HCT116 (cell line): ENCODE results near the gene MPPED1. TPM values are rescaled to one million over a fixed set of nuclear protein-coding genes. Genes with fewer than 3 reads are reported as not detected.

Experiments
- ATAC-seq: fragments of 200-7000 bp; cut with Tn5 transposase; 2 replicates; pipeline ENCODE4 v1.9.1; 2020; ENCODE audit warnings: mild to moderate bottlenecking, moderate library complexity
- BruUV-seq: library from RNA; stranded (reverse); fragments of 400-500 nt; replicated peaks from 2 replicates; lab custom pipeline; 2021; lab: Mats Ljungman, UMichigan
- CTCF ChIA-PET: fragments of 300-600 bp; sonication (Branson Sonifier 250); formaldehyde crosslinking; loops from one replicate; lab custom pipeline; 2021; ENCODE audit warnings: antibody characterized with exemption; lab: Charles Lee
- POLR2A ChIA-PET: fragments of 300-600, 350-600 bp; sonication (Branson Sonifier 250); formaldehyde crosslinking; loops from one replicate; lab custom pipeline; 2021; ENCODE audit warnings: antibody characterized with exemption; lab: Charles Lee
- RAD21 ChIA-PET, 2 experiments: fragments of 300-600 bp; sonication (Branson Sonifier 250); formaldehyde crosslinking; loops; one replicate each; lab custom pipeline; 2023; ENCODE audit warnings: low total read pairs in 2 of 2; ENCODE audit not compliant: uncharacterized antibody in 2 of 2, unreplicated experiment in 2 of 2, low non-redundant PET in 1 of 2; lab: Charles Lee
- DNase-seq: peaks from one replicate; pipeline ENCODE4 v3.0.0-alpha.2; 2010; ENCODE audit warnings: low read depth, low spot score
- H2AFZ ChIP-seq: fragments of 200-600 bp; shearing (Covaris generic), sonication (generic); 2 replicates; pipeline ENCODE4 v1.6.1; 2017; ENCODE audit warnings: low read depth, mixed run types, mixed read lengths, antibody characterized with exemption, low read length; ENCODE audit not compliant: poor library complexity, severe bottlenecking
- H3K27ac ChIP-seq: 2 replicates; pipeline ENCODE4 v1.5.1; 2012; ENCODE audit warnings: low read depth, low read length
- H3K27me3 ChIP-seq: fragments of 200-600 bp; sonication (generic); 2 replicates; pipeline ENCODE4 v1.6.1; 2016; ENCODE audit warnings: mixed run types, low read length, mixed read lengths; ENCODE audit not compliant: insufficient read depth
- H3K36me3 ChIP-seq, 2 experiments: fragments of 200-500 bp in 1 of 2; fragments of 200-600 bp in 1 of 2; sonication (Bioruptor generic) in 1 of 2; sonication (generic) in 1 of 2; 2 replicates each; pipeline versions ENCODE4 v1.5.1 to v1.6.1; 2014 to 2016; ENCODE audit warnings: low read length in 2 of 2, inconsistent platforms in 1 of 2, mixed read lengths in 1 of 2, mixed run types in 1 of 2; ENCODE audit not compliant: insufficient read depth in 2 of 2, control insufficient read depth in 1 of 2
- H3K4me1 ChIP-seq, 2 experiments: fragments of 200-600 bp in 1 of 2; sonication (generic) in 1 of 2; 2 replicates each; pipeline versions ENCODE4 v1.5.1 to v1.6.1; 2012 to 2017; ENCODE audit warnings: low read length in 2 of 2, inconsistent platforms in 1 of 2, mild to moderate bottlenecking in 1 of 2, mixed read lengths in 1 of 2, mixed run types in 1 of 2, moderate library complexity in 1 of 2; ENCODE audit not compliant: insufficient read depth in 2 of 2, control insufficient read depth in 1 of 2
- H3K4me2 ChIP-seq: fragments of 200-600 bp; sonication (generic); 2 replicates; pipeline ENCODE4 v1.6.1; 2017; ENCODE audit warnings: mixed run types, low read length, mixed read lengths
- H3K4me3 ChIP-seq, 2 experiments: fragments of 200-600 bp in 1 of 2; sonication (generic) in 1 of 2; replicated peaks in 1 of 2; 2 replicates each; pipeline ENCODE4 v1.5.1; 2011 to 2016; ENCODE audit warnings: low read length in 2 of 2, control low read depth in 1 of 2, low read depth in 1 of 2, mild to moderate bottlenecking in 1 of 2, mixed read lengths in 1 of 2, mixed run types in 1 of 2
- H3K79me2 ChIP-seq: fragments of 200-600 bp; sonication (generic); 2 replicates; pipeline ENCODE4 v1.6.1; 2017; ENCODE audit warnings: mild to moderate bottlenecking, mixed run types, low read length, moderate library complexity, mixed read lengths; ENCODE audit not compliant: insufficient read depth
- H3K9ac ChIP-seq: fragments of 200-600 bp; sonication (generic); 2 replicates; pipeline ENCODE4 v1.6.1; 2016; ENCODE audit warnings: low read length, mixed read lengths
- H3K9me2 ChIP-seq: fragments of 200-600 bp; sonication (generic), shearing (Covaris generic); 2 replicates; pipeline ENCODE4 v1.6.1; 2017; ENCODE audit warnings: mixed run types, mild to moderate bottlenecking, moderate library complexity; ENCODE audit not compliant: insufficient read depth
- H3K9me3 ChIP-seq, 2 experiments: fragments of 200-500 bp in 1 of 2; fragments of 200-600 bp in 1 of 2; sonication (Bioruptor generic) in 1 of 2; sonication (generic) in 1 of 2; 2 replicates each; pipeline ENCODE4 v1.6.1; 2014 to 2017; ENCODE audit warnings: low read length in 2 of 2, mixed read lengths in 2 of 2, inconsistent platforms in 1 of 2, low read depth in 1 of 2, mild to moderate bottlenecking in 1 of 2, mixed run types in 1 of 2, moderate library complexity in 1 of 2; ENCODE audit not compliant: control insufficient read depth in 1 of 2, insufficient read depth in 1 of 2
- H4K20me1 ChIP-seq: fragments of 200-600 bp; sonication (generic), shearing (Covaris generic); 2 replicates; pipeline ENCODE4 v1.6.1; 2017; ENCODE audit warnings: mixed run types, mild to moderate bottlenecking, moderate library complexity; ENCODE audit not compliant: insufficient read depth
- CBX3 ChIP-seq: IDR thresholded peaks from 2 replicates; pipeline ENCODE4 v1.6.1; 2012; ENCODE audit warnings: low read depth
- EZH2phosphoT487 ChIP-seq: fragments of 200-600 bp; IDR thresholded peaks from 2 replicates; pipeline ENCODE4 v1.6.1; 2018; ENCODE audit warnings: antibody characterized with exemption, borderline replicate concordance
- FOSL1 ChIP-seq: IDR thresholded peaks from 2 replicates; pipeline ENCODE4 v1.6.1; 2012; ENCODE audit warnings: low read depth
- REST ChIP-seq: IDR thresholded peaks from 2 replicates; pipeline ENCODE4 v1.6.1; 2012; ENCODE audit warnings: low read depth
- SRF ChIP-seq: IDR thresholded peaks from 2 replicates; pipeline ENCODE4 v1.6.1; 2012; ENCODE audit warnings: low read depth
- TCF7L2 ChIP-seq: IDR thresholded peaks from 2 replicates; pipeline ENCODE4 v1.7.0; 2011; ENCODE audit warnings: borderline replicate concordance, inconsistent platforms; ENCODE audit not compliant: insufficient read depth, insufficient read length; ENCODE audit errors: extremely low read depth
- ZBTB33 ChIP-seq: IDR thresholded peaks from 2 replicates; pipeline ENCODE4 v1.6.1; 2011; ENCODE audit warnings: mild to moderate bottlenecking, low read length, moderate library complexity; ENCODE audit not compliant: insufficient replicate concordance; ENCODE audit errors: extremely low read depth
- intact Hi-C: fragments of 100-400 bp; cut with micrococcal nuclease; formaldehyde crosslinking; loops from 2 replicates; pipeline ENCODE4 v1.10.0; 2022
- total RNA-seq: library from RNA; stranded (reverse); gene quantifications from one replicate; pipeline ENCODE4 v1.2.1, GENCODE V29; 2021; ENCODE audit not compliant: unreplicated experiment
- TF ChIP-seq, protein P1 (sequence below): IDR thresholded peaks from 2 replicates; pipeline ENCODE4 v1.6.1; 2012
- TF ChIP-seq, protein P2 (sequence below), 3 experiments: fragments of 200-600 bp in 1 of 3; sonication (generic) in 1 of 3; IDR thresholded peaks in 2 of 3; conservative IDR thresholded peaks in 1 of 3; 2 replicates each; pipeline ENCODE4 v1.5.1; 2012 to 2017; ENCODE audit warnings: low read depth in 2 of 3, low read length in 2 of 3, antibody characterized with exemption in 1 of 3, borderline replicate concordance in 1 of 3, control low read depth in 1 of 3, mild to moderate bottlenecking in 1 of 3, mixed read lengths in 1 of 3, mixed run types in 1 of 3, moderate library complexity in 1 of 3; ENCODE audit not compliant: insufficient read depth in 1 of 3

MPPED1 gene
- total RNA-seq, 1 experiment from 2014 or later: not detected

DNA sequence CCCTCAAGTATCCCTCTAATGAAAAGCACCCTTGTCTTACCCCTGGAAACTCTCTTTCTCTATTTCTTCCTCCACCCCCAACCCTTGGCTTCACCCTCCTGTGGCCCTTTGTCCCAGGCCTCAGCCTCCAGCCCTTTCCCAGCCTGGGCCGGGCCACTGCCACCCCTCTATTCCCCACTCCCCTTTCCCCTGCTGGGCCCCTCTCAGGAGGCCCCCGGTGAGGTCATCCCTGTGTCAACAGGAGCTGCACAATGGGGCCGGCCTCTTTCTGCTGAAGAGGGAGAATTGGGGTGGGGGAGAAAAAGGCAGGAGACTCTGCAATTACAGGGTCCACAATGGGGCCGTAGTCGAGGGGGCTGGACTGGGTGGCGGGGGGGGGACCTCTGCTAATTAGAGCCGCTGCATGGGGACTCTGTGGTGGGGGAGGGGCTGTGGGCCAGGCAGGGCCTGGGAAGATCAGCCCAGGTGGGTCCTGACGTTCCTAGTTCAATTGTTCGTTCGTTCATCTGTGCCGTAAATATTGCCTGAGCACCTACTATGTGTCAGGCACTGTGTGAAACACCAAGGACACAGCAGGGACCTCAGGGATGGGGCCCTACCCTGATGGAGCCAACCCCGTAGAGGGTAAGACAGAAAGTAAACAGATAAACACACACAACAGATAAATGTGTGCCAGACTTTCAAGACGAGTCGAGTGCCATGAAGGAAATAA lies 18.5 kb upstream of the MPPED1 start:
- ChIA-PET RAD21 (no interaction called here), POLR2A (no interaction called here), CTCF (no interaction called here)
- Histone ChIP-seq H3K36me3 (no peaks in the 10 kb centered on the region), H3K9ac (no peak overlapping the region), H3K9me3 (no peaks in the 10 kb centered on the region), H3K4me3 (no peak overlapping the region), H3K79me2 (no peaks in the 10 kb centered on the region), H3K4me2 (no peak overlapping the region), H3K4me1 (peaks cover 0 to 3% of the 10 kb centered on the region in 2 experiments; a peak in 1 of 4 replicates), H3K9me2 (no peaks in the 10 kb centered on the region), H4K20me1 (no peaks in the 10 kb centered on the region), H3K27ac (no peak overlapping the region), H2AFZ (no peak overlapping the region), H3K27me3 (no peaks in the 10 kb centered on the region)
- ATAC-seq (no peak), DNase-seq (no peak)
- no peak for TF ChIP-seq SRF
- no TSS peak for BruUV-seq
- intact Hi-C loops: no loop called here

GRCh38 chr22:43393844-43394474 lies 17.9 kb upstream of the MPPED1 start:
- Histone ChIP-seq H3K9me3 (no peaks in the 10 kb centered on the region), H3K79me2 (no peaks in the 10 kb centered on the region), H4K20me1 (no peaks in the 10 kb centered on the region), H3K9me2 (no peaks in the 10 kb centered on the region), H2AFZ (no peak overlapping the region), H3K27ac (no peak overlapping the region), H3K9ac (no peak overlapping the region), H3K36me3 (no peaks in the 10 kb centered on the region), H3K4me2 (no peak overlapping the region), H3K27me3 (no peaks in the 10 kb centered on the region), H3K4me1 (no peaks in the 10 kb centered on the region), H3K4me3 (no peak overlapping the region)
- no TSS peak for BruUV-seq
- ChIA-PET CTCF (no interaction called here), RAD21 (no interaction called here), POLR2A (no interaction called here)
- intact Hi-C loops: no loop called here
- ATAC-seq (no peak), DNase-seq (no peak)
- TF ChIP-seq REST (no peak), EZH2phosphoT487 (no peak), FOSL1 (no peak), ZBTB33 (no peak), CBX3 (no peak), TCF7L2 (no peak)
- TF ChIP-seq, protein P1, sequence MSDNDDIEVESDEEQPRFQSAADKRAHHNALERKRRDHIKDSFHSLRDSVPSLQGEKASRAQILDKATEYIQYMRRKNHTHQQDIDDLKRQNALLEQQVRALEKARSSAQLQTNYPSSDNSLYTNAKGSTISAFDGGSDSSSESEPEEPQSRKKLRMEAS: no peak
- TF ChIP-seq, protein P2, sequence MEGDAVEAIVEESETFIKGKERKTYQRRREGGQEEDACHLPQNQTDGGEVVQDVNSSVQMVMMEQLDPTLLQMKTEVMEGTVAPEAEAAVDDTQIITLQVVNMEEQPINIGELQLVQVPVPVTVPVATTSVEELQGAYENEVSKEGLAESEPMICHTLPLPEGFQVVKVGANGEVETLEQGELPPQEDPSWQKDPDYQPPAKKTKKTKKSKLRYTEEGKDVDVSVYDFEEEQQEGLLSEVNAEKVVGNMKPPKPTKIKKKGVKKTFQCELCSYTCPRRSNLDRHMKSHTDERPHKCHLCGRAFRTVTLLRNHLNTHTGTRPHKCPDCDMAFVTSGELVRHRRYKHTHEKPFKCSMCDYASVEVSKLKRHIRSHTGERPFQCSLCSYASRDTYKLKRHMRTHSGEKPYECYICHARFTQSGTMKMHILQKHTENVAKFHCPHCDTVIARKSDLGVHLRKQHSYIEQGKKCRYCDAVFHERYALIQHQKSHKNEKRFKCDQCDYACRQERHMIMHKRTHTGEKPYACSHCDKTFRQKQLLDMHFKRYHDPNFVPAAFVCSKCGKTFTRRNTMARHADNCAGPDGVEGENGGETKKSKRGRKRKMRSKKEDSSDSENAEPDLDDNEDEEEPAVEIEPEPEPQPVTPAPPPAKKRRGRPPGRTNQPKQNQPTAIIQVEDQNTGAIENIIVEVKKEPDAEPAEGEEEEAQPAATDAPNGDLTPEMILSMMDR (IDR thresholded peaks at IDR 0.05 in 2 of 3, conservative IDR thresholded peaks at IDR 0.05 in 1 of 3; ENCODE audit: borderline replicate concordance in 1 of 3, insufficient read depth in 1 of 3, low read depth in 2 of 3, low read length in 2 of 3): no peak
